Activated T-helper 2 cell treated with anti-CD3 and anti-CD28 coated beads, Interferon-gamma antibody, Interleukin-2, Interleukin-4, amounts not matched to agents 10 μg/mL and 5 μg/mL and 100 μg/mL, durations not matched to agents 14 hours and 24 hours and 36 hours (primary cell): ENCODE data around the gene GRIK1. TPM values are rescaled to one million over a fixed set of nuclear protein-coding genes. Genes with fewer than 3 reads are reported as not detected.
"Not testable (repeated sequence)": the region's sequence is repeated elsewhere in the genome, so short reads cannot be mapped to it uniquely, and the experiment has no call there.

Experiments used
- DNase-seq: peaks from one replicate; pipeline ENCODE4 v3.0.0; 2021; ENCODE audit warnings: low spot score
- H3K27ac Mint-ChIP-seq: one replicate; pipeline ENCODE4 v1.8.0; 2021; ENCODE audit warnings: mixed read lengths
- H3K27me3 Mint-ChIP-seq: one replicate; pipeline ENCODE4 v1.8.0; 2021; ENCODE audit warnings: low read depth, mixed read lengths
- H3K36me3 Mint-ChIP-seq: one replicate; pipeline ENCODE4 v1.8.0; 2021; ENCODE audit warnings: low read depth, mixed read lengths
- H3K4me1 Mint-ChIP-seq: one replicate; pipeline ENCODE4 v1.8.0; 2021; ENCODE audit warnings: low read depth, mixed read lengths
- H3K4me3 Mint-ChIP-seq: one replicate; pipeline ENCODE4 v1.8.0; 2021; ENCODE audit warnings: low read depth, mild to moderate bottlenecking, moderate library complexity, mixed read lengths
- H3K9me3 Mint-ChIP-seq: one replicate; pipeline ENCODE4 v1.8.0; 2021; ENCODE audit warnings: mixed read lengths
- intact Hi-C: fragments of 100-400 bp; cut with micrococcal nuclease; formaldehyde crosslinking; loops from one replicate; pipeline ENCODE4 v1.15.1; 2023
- total RNA-seq: library from RNA; stranded (reverse); gene quantifications from 2 replicates; pipeline ENCODE4 v1.2.3, GENCODE V29; 2022

The GRIK1 gene
- total RNA-seq, 1 donor from 2014 or later = not detected

GRCh38 chr21:29610779-29611360, 328.9 kb downstream of the GRIK1 start:
- no peak overlapping the region for H3K4me3 Mint-ChIP-seq
- DNase-seq = no peak
- no peaks in the 10 kb centered on the region for H3K36me3 Mint-ChIP-seq
- no peaks in the 10 kb centered on the region for H3K9me3 Mint-ChIP-seq
- no peaks in the 10 kb centered on the region for H3K4me1 Mint-ChIP-seq
- intact Hi-C loops = no loop called here
- no peak overlapping the region for H3K27ac Mint-ChIP-seq
- no peaks in the 10 kb centered on the region for H3K27me3 Mint-ChIP-seq

GRCh38 chr21:29606613-29607012, 333.2 kb downstream of the GRIK1 start:
- no peak overlapping the region for H3K27ac Mint-ChIP-seq
- intact Hi-C loops = no loop called here
- H3K36me3 Mint-ChIP-seq = no peaks in the 10 kb centered on the region
- no peak overlapping the region for H3K4me3 Mint-ChIP-seq
- no peak for DNase-seq
- no peaks in the 10 kb centered on the region for H3K9me3 Mint-ChIP-seq
- H3K4me1 Mint-ChIP-seq = no peaks in the 10 kb centered on the region
- H3K27me3 Mint-ChIP-seq = no peaks in the 10 kb centered on the region

- H3K27ac Mint-ChIP-seq, H3K9me3 Mint-ChIP-seq, H3K4me1 Mint-ChIP-seq, H3K4me3 Mint-ChIP-seq, DNase-seq, H3K36me3 Mint-ChIP-seq, intact Hi-C loops, H3K27me3 Mint-ChIP-seq: not testable (repeated sequence)
Observed at GRCh38 chr21:29605219-29605618, 334.6 kb downstream of the GRIK1 start.

GRCh38 chr21:29604076-29604475, 335.7 kb downstream of the GRIK1 start:
- Mint-ChIP-seq H3K36me3 (no peaks in the 10 kb centered on the region), H3K4me1 (no peaks in the 10 kb centered on the region), H3K27ac (no peak overlapping the region), H3K4me3 (no peak overlapping the region), H3K9me3 (no peaks in the 10 kb centered on the region), H3K27me3 (no peaks in the 10 kb centered on the region)
- DNase-seq = no peak
- intact Hi-C loops = no loop called here

GRCh38 chr21:29601047-29601446, 338.7 kb downstream of the GRIK1 start:
- Mint-ChIP-seq H3K9me3 (no peaks in the 10 kb centered on the region), H3K36me3 (no peaks in the 10 kb centered on the region), H3K27ac (no peak overlapping the region), H3K4me1 (no peaks in the 10 kb centered on the region), H3K4me3 (no peak overlapping the region), H3K27me3 (no peaks in the 10 kb centered on the region)
- intact Hi-C loops = no loop called here
- no peak for DNase-seq

- no peak for DNase-seq
- H3K36me3 Mint-ChIP-seq = no peaks in the 10 kb centered on the region
- no peaks in the 10 kb centered on the region for H3K27me3 Mint-ChIP-seq
- intact Hi-C loops = no loop called here
- H3K4me1 Mint-ChIP-seq = no peaks in the 10 kb centered on the region
- no peak overlapping the region for H3K27ac Mint-ChIP-seq
- no peaks in the 10 kb centered on the region for H3K9me3 Mint-ChIP-seq
- no peak overlapping the region for H3K4me3 Mint-ChIP-seq
Observed at GRCh38 chr21:29586696-29587095, 353.1 kb downstream of the GRIK1 start.

- H3K27ac Mint-ChIP-seq = no peak overlapping the region
- no peaks in the 10 kb centered on the region for H3K9me3 Mint-ChIP-seq
- no peaks in the 10 kb centered on the region for H3K27me3 Mint-ChIP-seq
- no peaks in the 10 kb centered on the region for H3K36me3 Mint-ChIP-seq
- DNase-seq = no peak
- no peaks in the 10 kb centered on the region for H3K4me1 Mint-ChIP-seq
- H3K4me3 Mint-ChIP-seq = no peak overlapping the region
- intact Hi-C loops = no loop called here
Observed at GRCh38 chr21:29585462-29585861, 354.3 kb downstream of the GRIK1 start.

GRCh38 chr21:29583424-29583924, 356.3 kb downstream of the GRIK1 start:
- no peaks in the 10 kb centered on the region for H3K4me1 Mint-ChIP-seq

GRCh38 chr21:29582855-29583254, 356.9 kb downstream of the GRIK1 start:
- Mint-ChIP-seq H3K27me3 (no peaks in the 10 kb centered on the region), H3K36me3 (no peaks in the 10 kb centered on the region), H3K4me3 (no peak overlapping the region), H3K27ac (no peak overlapping the region), H3K9me3 (no peaks in the 10 kb centered on the region), H3K4me1 (no peaks in the 10 kb centered on the region)
- intact Hi-C loops = no loop called here
- DNase-seq = no peak

More at GRCh38 chr21:29583424-29583924, 356.3 kb downstream of the GRIK1 start:
- no peak overlapping the region for H3K4me3 Mint-ChIP-seq
- intact Hi-C loops = no loop called here
- no peak for DNase-seq
- no peaks in the 10 kb centered on the region for H3K9me3 Mint-ChIP-seq
- no peaks in the 10 kb centered on the region for H3K36me3 Mint-ChIP-seq
- no peak overlapping the region for H3K27ac Mint-ChIP-seq
- H3K27me3 Mint-ChIP-seq = no peaks in the 10 kb centered on the region

- Mint-ChIP-seq H3K27ac (no peak overlapping the region), H3K4me3 (no peak overlapping the region), H3K9me3 (no peaks in the 10 kb centered on the region), H3K27me3 (no peaks in the 10 kb centered on the region), H3K36me3 (no peaks in the 10 kb centered on the region), H3K4me1 (no peaks in the 10 kb centered on the region)
- intact Hi-C loops = no loop called here
- DNase-seq = no peak
Observed at GRCh38 chr21:29581393-29581792, 358.4 kb downstream of the GRIK1 start.

- intact Hi-C loops = no loop called here
- Mint-ChIP-seq H3K4me1 (no peaks in the 10 kb centered on the region), H3K9me3 (no peaks in the 10 kb centered on the region), H3K36me3 (no peaks in the 10 kb centered on the region), H3K27me3 (no peaks in the 10 kb centered on the region), H3K27ac (no peak overlapping the region), H3K4me3 (no peak overlapping the region)
- DNase-seq = no peak
Observed at GRCh38 chr21:29580732-29581285, 359.0 kb downstream of the GRIK1 start.

- Mint-ChIP-seq H3K4me3 (no peak overlapping the region), H3K27me3 (no peaks in the 10 kb centered on the region), H3K36me3 (no peaks in the 10 kb centered on the region), H3K27ac (no peak overlapping the region), H3K9me3 (no peaks in the 10 kb centered on the region), H3K4me1 (no peaks in the 10 kb centered on the region)
- DNase-seq = no peak
- intact Hi-C loops = no loop called here
Observed at GRCh38 chr21:29578306-29578705, 361.5 kb downstream of the GRIK1 start.

GRCh38 chr21:29571949-29572348, 367.8 kb downstream of the GRIK1 start:
- Mint-ChIP-seq H3K27me3 (no peaks in the 10 kb centered on the region), H3K4me3 (no peak overlapping the region)

More at GRCh38 chr21:29571949-29572348, 367.8 kb downstream of the GRIK1 start:
- intact Hi-C loops = no loop called here
- Mint-ChIP-seq H3K27ac (no peak overlapping the region), H3K9me3 (no peaks in the 10 kb centered on the region), H3K4me1 (no peaks in the 10 kb centered on the region), H3K36me3 (no peaks in the 10 kb centered on the region)
- no peak for DNase-seq
